Kidney tubule cell (primary cell): Measurements from ENCODE around the gene CGB7.
"Not testable (repeated sequence)": the region's sequence is repeated elsewhere in the genome, so short reads cannot be mapped to it uniquely, and the experiment has no call there.

Experiments used
- DNase-seq: peaks from one replicate; pipeline ENCODE4 v3.0.0-alpha.2; 2018; ENCODE audit warnings: low spot score

Gene CGB7

DNA sequence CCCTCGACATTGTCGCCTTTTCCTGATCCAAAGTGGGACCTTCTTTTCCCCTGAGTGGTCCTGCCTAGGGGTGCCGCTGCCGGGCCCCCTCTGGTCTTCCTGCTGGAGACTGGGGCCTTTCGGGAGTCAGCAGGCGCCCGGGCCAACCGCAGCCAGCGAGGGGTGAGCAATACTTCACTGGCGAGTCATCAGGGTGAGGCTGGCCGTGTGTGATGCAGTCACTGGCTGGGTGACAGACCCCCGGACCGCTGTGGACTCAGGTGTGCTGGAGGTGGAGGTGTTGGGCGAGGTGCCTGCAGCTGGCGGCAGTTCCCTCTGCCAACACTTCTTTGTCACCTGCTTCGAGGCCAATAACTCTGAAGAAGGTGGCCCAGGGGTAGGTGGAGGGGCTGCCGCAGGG, 15.4 kb downstream of the CGB7 start:
- DNase-seq, result peak; percentile 37

DNA sequence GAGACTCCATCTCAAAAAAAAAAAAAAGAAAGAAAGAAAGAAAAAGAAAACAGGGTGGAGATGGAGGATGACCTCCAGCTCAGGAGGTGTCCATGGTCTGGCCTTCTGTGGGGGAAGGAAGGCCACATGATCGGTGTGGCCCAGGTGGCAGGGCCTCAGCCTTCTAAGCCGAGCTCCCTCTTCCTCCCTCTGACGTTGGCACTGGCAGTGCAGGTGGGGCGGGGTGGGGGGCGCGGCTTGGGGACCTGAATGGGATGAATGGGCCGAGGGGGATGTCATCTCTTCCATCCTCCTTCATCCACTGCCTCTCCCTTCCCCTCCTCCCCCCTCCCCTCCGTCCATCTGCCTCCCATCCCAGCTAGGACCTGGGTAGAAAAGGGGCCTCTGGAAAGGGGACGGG, 17.8 kb downstream of the CGB7 start:
- DNase-seq, result not testable (repeated sequence)

DNA sequence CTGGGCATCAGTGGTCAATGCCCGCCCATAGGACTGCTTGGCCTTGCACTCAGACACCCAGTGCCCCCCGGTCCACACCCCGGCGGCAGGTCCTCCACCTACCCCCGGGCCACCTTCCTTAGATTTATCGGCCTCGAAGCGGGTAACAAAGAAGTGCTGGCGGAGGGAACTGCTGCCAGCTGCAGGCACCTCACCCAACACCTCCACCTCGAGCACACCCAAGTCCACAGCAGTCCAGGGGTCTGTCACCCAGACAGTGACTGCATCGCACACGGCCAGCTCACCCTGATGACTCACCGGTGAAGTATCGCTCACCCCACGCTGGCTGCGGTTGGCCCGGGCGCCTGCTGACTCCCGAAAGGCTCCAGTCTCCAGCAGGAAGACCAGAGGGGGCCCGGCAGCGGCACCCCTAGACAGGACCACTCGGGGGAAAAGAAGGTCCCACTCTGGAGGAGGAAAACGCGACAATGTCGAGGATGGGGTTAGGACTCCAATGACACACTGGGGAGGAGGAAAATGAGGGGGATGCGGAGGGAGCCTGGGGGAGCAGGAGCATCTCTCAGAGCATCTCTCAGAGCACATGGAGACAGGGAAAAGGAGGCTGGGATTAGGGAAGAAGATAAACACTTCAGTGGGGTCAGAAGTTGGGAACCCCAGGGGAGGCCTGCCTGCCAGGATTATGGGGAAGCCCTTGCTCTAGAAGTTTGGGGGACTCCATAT, 18.8 kb downstream of the CGB7 start:
- peak; percentile 78 for DNase-seq

DNA sequence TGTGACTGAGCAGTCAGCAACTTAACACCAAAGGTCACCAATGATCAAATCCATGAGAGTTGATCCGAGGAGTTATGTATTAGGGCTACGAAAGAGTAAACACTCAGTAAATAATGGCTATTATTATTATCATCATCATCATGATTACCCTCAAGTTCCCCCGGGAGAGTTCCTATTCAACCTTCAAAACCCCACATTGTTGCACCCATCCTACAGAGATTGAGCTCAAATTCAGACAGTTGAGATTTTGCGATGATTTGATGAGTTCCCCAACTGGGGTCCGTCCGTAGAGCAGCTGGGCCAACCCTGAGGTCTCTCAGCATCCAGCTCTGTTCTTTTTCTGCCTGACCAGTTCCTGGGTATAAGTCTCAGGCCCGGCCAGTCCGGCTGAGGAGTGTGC, 19.4 kb downstream of the CGB7 start:
- not testable (repeated sequence) for DNase-seq

DNA sequence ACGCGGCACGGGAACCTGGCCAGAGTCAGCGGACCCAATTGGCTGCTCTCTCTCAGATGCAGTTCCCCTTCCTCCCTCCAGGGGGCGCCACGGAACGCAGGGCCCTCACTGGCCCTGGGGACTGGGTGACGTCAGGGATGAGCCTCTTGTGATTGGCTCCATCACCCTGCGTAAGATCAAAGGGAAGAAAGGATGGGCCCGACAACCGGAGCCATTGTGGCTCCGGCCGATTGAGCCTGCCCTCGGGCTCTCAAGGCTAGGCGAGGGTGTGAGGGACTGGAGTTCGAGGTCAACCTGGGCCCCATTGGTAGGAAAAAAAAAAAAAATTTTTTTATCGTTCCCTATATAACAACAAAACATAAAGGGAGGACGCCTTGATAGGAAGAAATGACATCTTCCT, 20.7 kb downstream of the CGB7 start, which contains the start of gene CGB1:
Gene CGB1 (minus strand): TSS at position 81 of the 400 bp plus-strand sequence. CDS start 184 bp downstream, outside the sequence.
- not testable (repeated sequence) for DNase-seq

DNA sequence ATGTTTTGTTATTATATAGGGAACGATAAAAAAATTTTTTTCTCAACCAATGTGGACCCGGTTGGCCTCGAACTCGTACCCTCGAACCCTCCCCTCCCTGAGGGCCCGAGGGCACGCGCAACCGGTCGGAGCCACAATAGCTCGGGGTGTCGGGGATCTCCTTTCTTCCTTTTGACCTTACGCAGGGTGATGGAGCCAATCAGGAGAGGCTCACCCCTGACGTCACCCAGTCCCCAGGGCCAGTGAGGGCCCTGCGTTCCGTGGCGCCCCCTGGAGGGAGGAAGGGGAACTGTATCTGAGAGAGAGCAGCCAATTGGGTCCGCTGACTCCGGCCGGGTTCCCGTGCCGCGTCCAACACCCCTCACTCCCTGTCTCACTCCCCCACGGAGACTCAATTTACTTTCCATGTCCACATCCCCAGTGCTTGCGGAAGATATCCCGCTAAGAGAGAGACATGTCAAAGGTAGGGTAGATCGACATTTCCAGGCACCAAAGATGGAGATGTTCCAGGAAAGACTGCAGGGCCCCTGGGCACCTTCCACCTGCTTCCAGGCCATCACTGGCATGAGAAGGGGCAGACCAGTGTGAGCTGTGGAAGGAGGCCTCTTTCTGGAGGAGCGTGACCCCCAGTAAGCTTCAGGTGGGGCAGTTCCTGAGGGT, 25.8 kb downstream of the CGB7 start, which contains the start of gene CGB2:
Gene CGB2 (plus strand): TSS at position 249 of the 660 bp plus-strand sequence. CDS start 206 bp downstream, at position 455.
- peak; percentile 27 for DNase-seq

DNA sequence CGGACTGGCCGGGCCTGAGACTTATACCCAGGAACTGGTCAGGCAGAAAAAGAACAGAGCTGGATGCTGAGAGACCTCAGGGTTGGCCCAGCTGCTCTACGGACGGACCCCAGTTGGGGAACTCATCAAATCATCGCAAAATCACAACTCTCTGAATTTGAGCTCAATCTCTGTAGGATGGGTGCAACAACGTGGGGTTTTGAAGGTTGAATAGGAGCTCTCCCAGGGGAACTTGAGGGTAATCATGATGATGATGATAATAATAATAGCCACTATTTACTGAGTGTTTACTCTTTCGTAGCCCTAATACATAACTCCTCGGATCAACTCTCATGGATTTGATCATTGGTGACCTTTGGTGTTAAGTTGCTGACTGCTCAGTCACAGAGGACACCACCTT, 27.2 kb downstream of the CGB7 start:
- DNase-seq, result not testable (repeated sequence)

DNA sequence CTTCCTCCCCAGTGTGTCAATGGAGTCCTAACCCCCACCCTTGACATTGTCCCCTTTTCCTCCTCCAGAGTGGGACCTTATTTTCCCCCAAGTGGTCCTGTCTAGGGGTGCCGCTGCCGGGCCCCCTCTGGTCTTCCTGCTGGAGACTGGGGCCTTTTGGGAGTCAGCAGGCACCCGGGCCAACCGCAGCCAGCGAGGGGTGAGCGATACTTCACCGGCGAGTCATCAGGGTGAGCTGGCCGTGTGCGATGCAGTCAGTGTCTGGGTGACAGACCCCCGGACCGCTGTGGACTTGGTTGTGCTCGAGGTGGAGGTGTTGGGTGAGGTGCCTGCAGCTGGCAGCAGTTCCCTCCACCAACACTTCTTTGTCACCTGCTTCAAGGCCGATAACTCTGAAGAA, 27.8 kb downstream of the CGB7 start:
- DNase-seq, result peak; percentile 25

DNA sequence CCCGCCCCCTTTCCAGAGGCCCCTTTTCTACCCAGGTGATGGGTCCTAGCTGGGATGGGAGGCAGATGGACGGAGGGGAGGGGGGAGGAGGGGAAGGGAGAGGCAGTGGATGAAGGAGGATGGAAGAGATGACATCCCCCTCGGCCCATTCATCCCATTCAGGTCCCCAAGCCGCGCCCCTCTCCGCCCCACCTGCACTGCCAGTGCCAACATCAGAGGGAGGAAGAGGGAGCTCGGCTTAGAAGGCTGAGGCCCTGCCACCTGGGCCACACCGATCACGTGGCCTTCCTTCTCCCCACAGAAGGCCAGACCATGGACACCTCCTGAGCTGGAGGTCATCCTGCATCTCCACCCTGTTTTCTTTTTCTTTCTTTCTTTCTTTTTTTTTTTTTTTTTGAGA, 28.9 kb downstream of the CGB7 start:
- not testable (repeated sequence) for DNase-seq

DNA sequence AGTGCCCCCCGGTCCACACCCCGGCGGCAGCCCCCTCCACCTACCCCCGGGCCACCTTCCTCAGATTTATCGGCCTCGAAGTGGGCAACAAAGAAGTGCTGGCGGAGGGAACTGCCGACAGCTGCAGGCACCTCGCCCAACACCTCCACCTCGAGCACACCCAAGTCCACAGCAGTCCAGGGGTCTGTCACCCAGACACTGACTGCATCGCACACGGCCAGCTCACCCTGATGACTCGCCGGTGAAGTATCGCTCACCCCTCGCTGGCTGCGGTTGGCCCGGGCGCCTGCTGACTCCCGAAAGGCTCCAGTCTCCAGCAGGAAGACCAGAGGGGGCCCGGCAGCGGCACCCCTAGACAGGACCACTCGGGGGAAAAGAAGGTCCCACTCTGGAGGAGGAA, 31.9 kb downstream of the CGB7 start:
- peak; percentile 22 for DNase-seq

DNA sequence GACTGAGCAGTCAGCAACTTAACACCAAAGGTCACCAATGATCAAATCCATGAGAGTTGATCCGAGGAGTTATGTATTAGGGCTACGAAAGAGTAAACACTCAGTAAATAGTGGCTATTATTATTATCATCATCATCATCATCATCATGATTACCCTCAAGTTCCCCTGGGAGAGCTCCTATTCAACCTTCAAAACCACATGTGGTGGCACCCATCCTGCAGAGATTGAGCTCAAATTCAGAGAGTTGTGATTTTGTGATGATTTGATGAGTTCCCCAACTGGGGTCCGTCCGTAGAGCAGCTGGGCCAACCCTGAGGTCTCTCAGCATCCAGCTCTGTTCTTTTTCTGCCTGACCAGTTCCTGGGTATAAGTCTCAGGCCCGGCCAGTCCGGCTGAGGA, 32.5 kb downstream of the CGB7 start:
- DNase-seq, result not testable (repeated sequence)

DNA sequence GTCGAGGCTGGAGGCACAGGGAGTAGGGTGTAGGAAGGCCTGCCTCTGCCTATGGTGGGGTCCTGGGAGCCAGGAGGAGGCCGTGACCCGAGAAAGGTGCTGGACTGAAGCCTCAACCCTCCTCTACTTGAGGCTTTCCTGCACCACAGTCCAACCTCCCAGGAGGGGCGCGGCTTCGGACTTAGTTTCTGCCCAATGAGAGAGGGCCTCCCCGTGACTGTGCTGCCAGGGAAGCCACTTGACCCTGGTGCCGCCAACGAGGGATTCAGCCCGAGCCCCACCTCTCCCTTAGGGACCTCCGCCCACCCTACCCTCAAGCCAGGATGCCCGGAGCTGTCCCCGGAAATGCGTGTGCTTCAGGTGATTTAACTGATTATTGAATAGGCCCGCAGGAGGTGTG, 33.3 kb downstream of the CGB7 start, which contains the start of gene CGB3:
Gene CGB3 (minus strand): TSS at position 101 of the 400 bp plus-strand sequence. CDS start 362 bp downstream, outside the sequence.
- DNase-seq, result not testable (repeated sequence)

DNA sequence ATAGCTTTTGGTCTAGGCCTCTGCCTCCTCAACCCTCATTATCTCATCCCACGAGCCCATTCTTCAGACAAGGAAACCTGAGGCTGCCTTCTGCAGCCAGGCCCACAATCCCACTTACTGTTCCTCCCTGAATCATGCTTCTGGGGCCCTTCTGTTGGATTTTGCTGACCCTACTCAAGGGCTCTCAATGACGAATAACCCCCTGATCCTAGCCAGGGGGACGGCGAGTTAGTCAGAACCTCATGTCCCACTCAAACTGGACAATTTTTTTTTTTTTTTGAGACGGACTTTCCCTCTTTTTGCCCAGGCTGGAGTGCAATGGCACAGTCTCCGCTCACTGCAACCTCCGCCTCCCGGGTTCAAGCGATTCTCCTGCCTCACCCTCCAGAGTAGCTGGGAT, 35.4 kb downstream of the CGB7 start:
- no peak for DNase-seq

DNA sequence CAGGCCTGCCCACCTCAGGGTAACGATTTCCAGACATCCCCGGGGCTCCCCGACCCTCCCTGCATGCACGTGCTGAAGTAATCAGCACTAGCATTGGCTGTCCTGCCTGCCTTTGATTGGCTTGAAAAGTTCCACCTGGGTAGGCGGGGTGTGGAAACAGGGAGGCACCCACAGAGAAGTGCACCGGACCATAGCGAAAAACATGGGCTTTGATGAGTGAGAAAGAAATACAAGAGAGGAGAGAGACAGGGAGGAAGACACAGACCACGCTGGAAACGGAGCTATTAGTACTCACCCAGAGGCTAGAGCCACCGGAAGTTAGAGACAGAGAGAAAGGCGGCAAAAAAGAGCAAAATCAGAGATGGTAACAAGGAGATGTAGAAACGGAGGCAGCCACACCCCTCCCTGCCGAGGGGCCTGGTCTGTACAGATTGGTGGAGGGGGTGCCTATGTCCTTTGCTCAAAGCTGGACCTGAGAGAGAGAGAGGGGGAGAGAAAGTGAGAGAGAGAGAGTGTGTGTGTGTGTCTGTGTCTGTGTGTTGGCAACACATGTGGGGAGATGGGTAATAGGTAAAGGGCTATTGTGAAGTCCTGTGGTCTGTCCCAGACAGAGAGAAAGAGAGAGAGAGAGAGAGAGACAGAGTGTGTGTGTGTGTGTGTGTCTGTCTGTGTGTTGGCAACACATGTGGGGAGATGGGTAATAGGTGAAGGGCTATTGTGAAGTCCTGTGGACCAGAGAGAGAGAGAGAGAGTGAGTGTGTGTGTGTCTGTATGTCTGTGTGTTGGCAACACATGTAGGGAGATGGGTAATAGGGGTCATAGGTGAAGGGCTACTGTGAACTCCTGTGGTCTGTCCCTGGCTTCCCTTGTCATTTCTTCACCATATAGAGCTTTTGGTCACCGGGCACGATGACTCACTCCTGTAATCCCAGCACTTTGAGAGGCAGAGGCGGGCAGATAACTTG, 36.3 kb downstream of the CGB7 start:
- DNase-seq, result peak; percentile 61

DNA sequence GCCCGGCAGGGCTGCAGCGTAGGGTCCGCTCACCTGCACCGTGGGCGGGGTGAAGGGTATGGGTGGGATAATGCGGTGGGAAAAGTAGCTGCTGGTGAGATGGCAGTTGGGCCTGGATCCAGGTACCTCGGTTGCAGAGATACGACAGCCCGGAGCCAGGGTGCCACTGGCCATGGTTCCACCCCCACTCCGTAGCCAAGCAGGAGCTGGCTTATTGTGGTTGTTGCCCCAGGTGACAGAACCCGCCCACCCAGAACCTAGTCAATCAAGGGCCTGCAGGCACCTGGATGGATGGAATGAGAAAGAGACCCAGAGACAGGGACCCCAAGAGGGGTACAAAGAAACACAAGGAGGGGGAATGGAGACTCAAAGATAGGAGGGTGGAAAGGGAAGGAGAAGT, 37.2 kb downstream of the CGB7 start:
- DNase-seq, result peak; percentile 7

DNA sequence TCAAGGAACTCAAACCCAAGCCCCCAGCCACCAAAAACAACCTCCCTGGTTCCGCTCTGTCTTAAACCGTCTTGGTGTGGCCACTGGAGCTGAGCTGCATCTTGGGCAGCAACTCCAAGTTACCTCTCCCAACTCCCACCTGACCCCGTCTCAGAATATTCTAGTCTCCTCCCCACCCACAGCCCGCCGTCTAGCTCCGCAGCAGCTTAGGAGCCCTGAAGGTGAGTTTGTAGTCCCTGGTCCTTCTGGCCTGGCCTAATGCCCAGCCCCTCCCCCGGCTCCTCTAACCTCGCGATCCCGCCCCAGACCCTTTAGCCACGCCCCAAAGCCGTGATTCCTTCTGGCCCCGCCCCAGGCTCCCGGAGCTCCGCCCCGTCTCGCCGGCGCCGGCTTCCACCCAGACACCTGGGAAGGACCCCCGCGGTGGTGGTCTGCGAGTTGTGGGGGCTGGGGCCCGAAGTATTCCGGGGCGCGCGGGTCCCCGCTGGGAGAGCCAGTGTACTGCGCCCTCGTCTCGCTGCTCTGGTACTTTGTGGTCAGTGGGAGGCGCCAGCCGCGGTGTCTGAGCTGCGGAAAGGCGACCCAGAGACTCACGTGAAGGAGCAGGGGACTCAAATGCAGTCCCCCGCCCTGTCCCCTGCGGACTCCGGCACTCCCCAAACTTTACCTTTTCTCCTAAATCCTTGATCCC, 38.2 kb downstream of the CGB7 start:
- DNase-seq, result peak; percentile 56

DNA sequence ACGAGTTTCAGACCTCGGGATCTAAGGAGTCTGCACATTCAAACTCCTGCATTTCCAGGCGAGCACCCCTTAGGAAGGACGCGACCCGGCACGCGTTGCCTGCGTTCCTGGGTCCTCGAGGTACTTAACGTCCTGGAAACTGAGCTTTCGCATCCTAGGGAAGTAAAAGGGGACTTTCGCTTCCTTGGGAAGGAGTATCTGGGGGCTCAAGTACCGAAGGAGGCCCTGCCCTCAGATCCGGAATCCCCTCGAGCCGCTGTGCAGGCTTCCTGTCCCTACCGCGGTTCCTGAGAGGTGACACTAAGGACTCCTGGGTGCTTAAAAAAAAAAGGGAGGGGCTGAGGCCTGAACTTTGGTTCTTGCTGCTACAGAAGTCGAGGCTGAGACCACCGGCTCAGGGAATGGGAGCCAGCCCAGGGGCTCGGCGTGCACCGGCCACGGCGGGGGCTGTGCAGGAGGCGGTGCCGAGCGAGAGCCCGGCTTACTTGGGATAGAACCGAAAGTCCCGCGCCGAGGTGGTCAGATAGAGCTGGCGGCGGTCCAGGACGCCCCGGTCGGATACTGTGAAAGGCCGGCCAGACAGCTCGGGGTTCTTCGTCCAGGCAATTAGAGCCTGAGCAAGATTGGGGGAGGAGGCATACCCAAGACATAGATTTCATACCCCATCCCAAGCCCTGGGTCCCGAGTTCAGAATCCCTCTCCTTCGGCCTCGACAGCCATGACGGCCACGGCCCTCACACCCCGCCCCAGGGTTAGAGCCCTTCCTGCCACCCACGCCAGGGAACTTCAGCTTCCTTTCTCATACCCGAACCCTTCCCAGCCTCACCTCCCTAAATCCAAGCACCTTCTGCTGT, 38.9 kb downstream of the CGB7 start:
- DNase-seq, result peak; percentile 1

DNA sequence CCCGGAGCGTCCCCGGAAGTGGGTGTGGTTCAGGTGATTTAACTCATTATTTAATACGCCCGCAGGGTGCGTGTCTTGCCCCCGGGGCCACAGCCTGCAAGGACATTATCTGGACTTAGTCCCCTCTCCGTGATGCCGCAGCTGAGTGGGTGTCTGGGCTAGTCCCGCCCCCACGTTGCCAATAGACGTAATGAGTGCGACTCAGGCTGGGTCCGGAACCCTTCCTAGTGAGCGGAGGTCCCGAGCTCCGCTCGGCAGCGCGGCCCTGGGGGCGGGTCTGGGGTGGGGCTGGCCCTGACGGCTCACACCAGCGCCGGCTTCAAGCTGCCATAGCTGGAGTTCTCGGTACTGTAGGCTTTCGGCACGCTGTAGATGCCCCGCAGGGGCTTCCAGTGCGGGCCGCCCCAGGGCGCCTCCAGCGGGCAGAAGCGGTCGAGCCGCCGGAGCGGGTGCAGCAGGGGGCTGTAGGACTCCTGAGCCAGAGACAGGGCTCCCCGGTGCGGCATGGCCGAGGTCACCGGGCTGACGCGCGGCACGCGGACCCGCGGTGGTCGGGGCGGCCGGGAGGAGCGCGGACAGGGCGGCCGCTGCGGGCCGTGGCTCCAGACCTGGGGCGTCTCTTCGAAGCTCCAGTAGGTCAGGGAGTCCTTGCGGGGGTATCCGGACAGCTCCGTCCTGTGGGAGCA, 39.7 kb downstream of the CGB7 start:
- peak; percentile 63 for DNase-seq

DNA sequence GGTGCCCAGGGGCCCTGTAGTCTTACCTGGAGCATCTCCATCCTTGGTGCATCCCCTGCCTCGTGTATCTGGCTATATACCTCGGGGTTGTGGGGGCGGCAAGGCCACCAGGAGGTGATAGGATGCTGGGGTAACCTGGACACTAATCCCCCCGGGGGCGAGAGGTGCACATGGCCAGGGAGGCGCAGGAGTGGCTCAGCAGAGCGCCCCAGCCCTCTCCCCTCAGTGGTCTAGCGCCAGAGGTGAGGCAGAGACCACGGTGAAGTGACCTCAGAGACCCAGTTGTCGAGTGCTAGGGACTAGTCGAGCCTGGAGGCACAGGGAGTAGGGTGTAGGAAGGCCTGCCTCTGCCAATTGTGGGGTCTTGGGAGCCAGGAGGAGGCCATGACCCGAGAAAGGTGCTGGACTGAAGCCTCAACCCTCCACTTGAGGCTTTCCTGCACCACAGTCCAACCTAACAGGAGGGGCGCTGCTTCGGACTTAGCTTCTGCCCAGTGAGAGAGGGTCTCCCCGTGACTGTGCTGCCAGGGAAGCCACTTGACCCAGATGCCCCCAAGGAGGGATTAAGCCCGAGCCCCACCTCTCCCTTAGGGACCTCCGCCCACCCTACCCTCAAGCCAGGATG, 40.4 kb downstream of the CGB7 start, which contains the start of gene LHB:
Gene LHB (minus strand): TSS at position 51 of the 625 bp plus-strand sequence. CDS start 10 bp downstream, at position 41.
- peak; percentile 1 for DNase-seq
